Endothelial cell of umbilical vein (primary cell): ENCODE results near the gene RTBDN. TPM values are rescaled to one million over a fixed set of nuclear protein-coding genes. Genes with fewer than 3 reads are reported as not detected.

ENCODE experiments used
- BruUV-seq: library from RNA; stranded (reverse); fragments of 400-500 nt; replicated peaks from 2 replicates; lab custom pipeline; 2021; lab: Mats Ljungman, UMichigan
- CTCF ChIA-PET: fragments of 300-600, 350-600 bp; sonication (Branson Sonifier 250); formaldehyde crosslinking; loops from one replicate; lab custom pipeline; 2021; ENCODE audit warnings: antibody characterized with exemption, inconsistent platforms; lab: Charles Lee
- POLR2A ChIA-PET: fragments of 300-600, 350-600 bp; sonication (Branson Sonifier 250); formaldehyde crosslinking; loops from one replicate; lab custom pipeline; 2021; ENCODE audit warnings: antibody characterized with exemption, inconsistent platforms; lab: Charles Lee
- DNase-seq: peaks from one replicate; pipeline ENCODE4 v3.0.0-alpha.2; 2011; ENCODE audit warnings: low read depth, low spot score
- FAIRE-seq: peaks from 2 replicates; lab custom pipeline; 2011; peaks lifted over from hg19 to GRCh38; lab: Jason Lieb, UNC
- H2AFZ ChIP-seq: 2 replicates; pipeline ENCODE4 v1.6.0; 2012; ENCODE audit warnings: low read depth, low read length, control low read depth, inconsistent platforms
- H3K27ac ChIP-seq: 2 replicates; pipeline ENCODE4 v1.5.1; 2011; ENCODE audit warnings: low read depth, mild to moderate bottlenecking, control low read depth, low read length, moderate library complexity; ENCODE audit not compliant: insufficient read depth
- H3K27me3 ChIP-seq, 2 experiments: 2 replicates each; pipeline versions ENCODE4 v1.6.0 to v1.6.1; 2011; ENCODE audit warnings: low read length in 2 of 2, mixed read lengths in 1 of 2; ENCODE audit not compliant: control insufficient read depth in 2 of 2, insufficient read depth in 2 of 2
- H3K36me3 ChIP-seq, 2 experiments: 2 replicates in 1 of 2; 3 replicates in 1 of 2; pipeline ENCODE4 v1.5.1; 2011; ENCODE audit warnings: low read length in 2 of 2, mild to moderate bottlenecking in 1 of 2, moderate library complexity in 1 of 2; ENCODE audit not compliant: control insufficient read depth in 2 of 2, insufficient read depth in 2 of 2; ENCODE audit errors: extremely low read depth in 1 of 2
- H3K4me1 ChIP-seq: 3 replicates; pipeline ENCODE4 v1.5.1; 2011; ENCODE audit warnings: mild to moderate bottlenecking, low read length; ENCODE audit not compliant: control insufficient read depth, insufficient read depth; ENCODE audit errors: extremely low read depth
- H3K4me2 ChIP-seq: 2 replicates; pipeline ENCODE4 v1.6.1; 2011; ENCODE audit warnings: low read length, control low read depth, mixed read lengths; ENCODE audit not compliant: insufficient read depth
- H3K4me3 ChIP-seq, 3 experiments: fragments of 200-600 bp in 1 of 3; sonication (generic), shearing (Covaris generic) in 1 of 3; replicated peaks in 1 of 3; 2 replicates each; pipeline ENCODE4 v1.5.1; 2011 to 2016; ENCODE audit warnings: control low read depth in 3 of 3, low read length in 3 of 3, mild to moderate bottlenecking in 2 of 3, inconsistent platforms in 1 of 3, low read depth in 1 of 3, moderate library complexity in 1 of 3; ENCODE audit not compliant: insufficient read depth in 1 of 3
- H3K79me2 ChIP-seq: 2 replicates; pipeline ENCODE4 v1.6.0; 2012; ENCODE audit warnings: low read length, inconsistent platforms; ENCODE audit not compliant: control insufficient read depth, insufficient read depth
- H3K9ac ChIP-seq: replicated peaks from 2 replicates; pipeline ENCODE3; 2011; ENCODE audit warnings: low read length, control low read depth; ENCODE audit not compliant: insufficient read depth; ENCODE audit errors: extremely low read depth
- H3K9me1 ChIP-seq: replicated peaks from 3 replicates; pipeline ENCODE4 v1.6.0; 2011; ENCODE audit warnings: mild to moderate bottlenecking, low read length; ENCODE audit not compliant: control insufficient read depth, insufficient read depth; ENCODE audit errors: extremely low read depth
- H3K9me3 ChIP-seq: replicated peaks from 2 replicates; pipeline ENCODE4 v1.5.1; 2012; ENCODE audit warnings: low read length, inconsistent platforms; ENCODE audit not compliant: control insufficient read depth, insufficient read depth
- H4K20me1 ChIP-seq: replicated peaks from 2 replicates; pipeline ENCODE3; 2011; ENCODE audit warnings: mild to moderate bottlenecking, low read length; ENCODE audit not compliant: control insufficient read depth, insufficient read depth; ENCODE audit errors: extremely low read depth
- CTCF ChIP-seq, 2 donors: IDR thresholded peaks; 1 replicate in 1 of 2; 2 replicates in 1 of 2; pipeline ENCODE4 v1.5.1; 2011; ENCODE audit warnings: low read length in 2 of 2, mild to moderate bottlenecking in 2 of 2, moderate library complexity in 2 of 2, control low read depth in 1 of 2, inconsistent platforms in 1 of 2, low read depth in 1 of 2; ENCODE audit not compliant: insufficient read depth in 1 of 2; ENCODE audit errors: extremely low read depth in 1 of 2
- dilution Hi-C: fragments of 300-500 bp; cut with MboI; formaldehyde crosslinking; loops from one replicate; pipeline ENCODE4 v1.15.0; 2019; ENCODE audit warnings: low sequenced_read_pairs; ENCODE audit not compliant: extremely low pct_ligation_motif_present
- intact Hi-C: fragments of 100-400 bp; cut with micrococcal nuclease; formaldehyde crosslinking; loops from one replicate; pipeline ENCODE4 v1.10.0; 2022
- polyA plus RNA-seq, 4 experiments: library from polyadenylated mRNA; depleted of rRNA in 3 of 4; stranded (reverse) in 3 of 4; unstranded in 1 of 4; fragments of >200 nt; gene quantifications; 2 replicates each; pipeline versions ENCODE4 v1.2.1 to v1.2.3, GENCODE V29; 2011 to 2012; ENCODE audit warnings: missing spikeins in 1 of 4
- total RNA-seq: library from RNA; stranded (reverse); gene quantifications from 2 replicates; pipeline ENCODE4 v1.2.3, GENCODE V29; 2021
- TF ChIP-seq, protein P1 (sequence below): IDR thresholded peaks from 2 replicates; pipeline ENCODE4 v1.6.1; 2011; ENCODE audit not compliant: insufficient read depth, insufficient read length

Gene RTBDN
- total and polyA plus RNA-seq, 2 donors (not counting 3 experiments of a cell fraction or from before 2014, with no cell fraction given) = not detected

- FAIRE-seq = no peak
- Histone ChIP-seq H3K4me1 (peaks cover 35% of the 10 kb centered on the region), H3K9me3 (no peaks in the 10 kb centered on the region), H3K36me3 (no peaks in the 10 kb centered on the region), H3K4me2 (peak overlapping the region; percentile 61), H3K27ac (peak overlapping the region; percentile 65), H3K9me1 (no peaks in the 10 kb centered on the region), H3K79me2 (peaks cover 14% of the 10 kb centered on the region), H3K9ac (peak overlapping the region; percentile 66), H2AFZ (no peak overlapping the region), H3K4me3 (peak overlapping the region in 2 of 3 experiments; percentile 37 to 44), H4K20me1 (no peaks in the 10 kb centered on the region), H3K27me3 (no peaks in the 10 kb centered on the region)
- no TSS peak for BruUV-seq
- TF ChIP-seq CTCF (IDR thresholded peaks at IDR 0.05; ENCODE audit: extremely low read depth in 1 of 2, insufficient read depth in 1 of 2, low read depth in 1 of 2, low read length in 2 of 2) = no peak
- TF ChIP-seq, protein P1, sequence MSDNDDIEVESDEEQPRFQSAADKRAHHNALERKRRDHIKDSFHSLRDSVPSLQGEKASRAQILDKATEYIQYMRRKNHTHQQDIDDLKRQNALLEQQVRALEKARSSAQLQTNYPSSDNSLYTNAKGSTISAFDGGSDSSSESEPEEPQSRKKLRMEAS = peak; percentile 66
- intact Hi-C loops = loop anchor here (1.0 kb wide), 1 partner anchor 8 kb away; no protein-coding TSS in a partner anchor
- POLR2A ChIA-PET = interaction anchor here (0.9 to 4.1 kb wide), 13 partner anchors 8 to 359 kb away, joined by 3 to 94 read pairs (median 5); partner anchors contain the start of genes HOOK2, IER2 and STX10
- dilution Hi-C loops = no loop called here
- no peak for DNase-seq
- CTCF ChIA-PET = interaction anchor here (1.0 to 13.8 kb wide), 5 partner anchors 8 to 57 kb away, joined by 3 to 524 read pairs (median 21); partner anchors contain the start of gene HOOK2
Measured at GRCh38 chr19:12790628-12791344, 43.6 kb downstream of the RTBDN start.
